ENCODE measurements around the gene SHC4.
A peak's percentile ranks its signal among the peaks of the same experiment; 100 is the strongest.

The SHC4 gene

GRCh38 chr15:48941904-48942303 is 21.8 kb downstream of the SHC4 start:
- Histone ChIP-seq H3K18ac (ENCODE audit: low read length) (no peak overlapping the region), H2AFZ (ENCODE audit: low read length) (no peak overlapping the region)
- WGBS, 2 donors (ENCODE audit: extremely low coverage in 2 of 2, insufficient read length in 2 of 2, insufficient replicate concordance in 1 of 2) = no CpG with 5 or more reads among the region's 5 CpGs

GRCh38 chr15:48940508-48940907 is 23.2 kb downstream of the SHC4 start:
- Histone ChIP-seq H3K9me3 (replicated peaks in 1 of 2; ENCODE audit: control insufficient read depth in 2 of 2, insufficient read depth in 1 of 2, low read depth in 1 of 2, low read length in 2 of 2) (no peaks in the 10 kb centered on the region), H3K9ac (ENCODE audit: low read depth, low read length, poor library complexity) (no peak overlapping the region), H3K18ac (ENCODE audit: low read length) (no peak overlapping the region), H3K4me2 (ENCODE audit: insufficient read depth, low read length, poor library complexity, severe bottlenecking) (no peak overlapping the region), H3K4me1 (ENCODE audit: control insufficient read depth in 2 of 2, insufficient read depth in 1 of 2, low read depth in 1 of 2, low read length in 2 of 2) (no peaks in the 10 kb centered on the region), H2BK120ac (ENCODE audit: low read depth, low read length) (no peak overlapping the region), H3K79me1 (ENCODE audit: low read depth, low read length) (no peaks in the 10 kb centered on the region), H3K4ac (ENCODE audit: low read length) (no peak overlapping the region), H3K14ac (ENCODE audit: low read length) (no peak overlapping the region), H4K8ac (ENCODE audit: low read depth, low read length) (no peak overlapping the region), H2AFZ (ENCODE audit: low read length) (no peak overlapping the region), H3K27ac (replicated peaks; ENCODE audit: low read length) (no peak overlapping the region), H2BK15ac (ENCODE audit: low read length) (no peak overlapping the region), H4K91ac (ENCODE audit: low read depth, low read length, poor library complexity) (no peak overlapping the region), H2AK5ac (ENCODE audit: low read depth, low read length) (no peak overlapping the region), H2BK5ac (ENCODE audit: low read length) (no peak overlapping the region), H2BK12ac (ENCODE audit: low read length) (no peak overlapping the region), H3K27me3 (ENCODE audit: control insufficient read depth in 3 of 3, insufficient read depth in 3 of 3, low read depth in 1 of 3, low read length in 3 of 3) (no peaks in the 10 kb centered on the region), H3K23ac (ENCODE audit: low read depth, low read length, poor library complexity) (no peak overlapping the region), H3K36me3 (replicated peaks in 1 of 2; ENCODE audit: control insufficient read depth in 2 of 2, insufficient read depth in 2 of 2, low read length in 2 of 2) (no peaks in the 10 kb centered on the region), H3K4me3 (ENCODE audit: low read length in 2 of 2) (no peak overlapping the region)
- no CpG with 5 or more reads among the region's 6 CpGs for WGBS, 2 donors (ENCODE audit: extremely low coverage in 2 of 2, insufficient read length in 2 of 2, insufficient replicate concordance in 1 of 2)
- DNase-seq (ENCODE audit: low spot score) = no peak

More at GRCh38 chr15:48941904-48942303, 21.8 kb downstream of the SHC4 start:
- H3K4me2 ChIP-seq (ENCODE audit: insufficient read depth, low read length, poor library complexity, severe bottlenecking) = no peak overlapping the region
- H4K8ac ChIP-seq (ENCODE audit: low read depth, low read length) = no peak overlapping the region
- H3K4ac ChIP-seq (ENCODE audit: low read length) = no peak overlapping the region
- no peak overlapping the region for H4K91ac ChIP-seq (ENCODE audit: low read depth, low read length, poor library complexity)
- H3K79me1 ChIP-seq (ENCODE audit: low read depth, low read length) = no peaks in the 10 kb centered on the region
- no peak overlapping the region for H3K27ac ChIP-seq (replicated peaks; ENCODE audit: low read length)
- H3K23ac ChIP-seq (ENCODE audit: low read depth, low read length, poor library complexity) = no peak overlapping the region
- no peak for DNase-seq (ENCODE audit: low spot score)
- H2BK120ac ChIP-seq (ENCODE audit: low read depth, low read length) = no peak overlapping the region
- no peaks in the 10 kb centered on the region for H3K36me3 ChIP-seq (replicated peaks in 1 of 2; ENCODE audit: control insufficient read depth in 2 of 2, insufficient read depth in 2 of 2, low read length in 2 of 2)
- H3K9me3 ChIP-seq (replicated peaks in 1 of 2; ENCODE audit: control insufficient read depth in 2 of 2, insufficient read depth in 1 of 2, low read depth in 1 of 2, low read length in 2 of 2) = no peaks in the 10 kb centered on the region
- H3K4me1 ChIP-seq (ENCODE audit: control insufficient read depth in 2 of 2, insufficient read depth in 1 of 2, low read depth in 1 of 2, low read length in 2 of 2) = no peaks in the 10 kb centered on the region
- H3K27me3 ChIP-seq (ENCODE audit: control insufficient read depth in 3 of 3, insufficient read depth in 3 of 3, low read depth in 1 of 3, low read length in 3 of 3) = no peaks in the 10 kb centered on the region
- H3K14ac ChIP-seq (ENCODE audit: low read length) = no peak overlapping the region
- no peak overlapping the region for H2BK12ac ChIP-seq (ENCODE audit: low read length)
- no peak overlapping the region for H3K4me3 ChIP-seq (ENCODE audit: low read length in 2 of 2)
- H2BK5ac ChIP-seq (ENCODE audit: low read length) = no peak overlapping the region
- H2AK5ac ChIP-seq (ENCODE audit: low read depth, low read length) = no peak overlapping the region
- no peak overlapping the region for H3K9ac ChIP-seq (ENCODE audit: low read depth, low read length, poor library complexity)
- no peak overlapping the region for H2BK15ac ChIP-seq (ENCODE audit: low read length)

- H2BK12ac ChIP-seq (ENCODE audit: low read length) = no peak overlapping the region
- no peak overlapping the region for H3K18ac ChIP-seq (ENCODE audit: low read length)
- no peak overlapping the region for H4K91ac ChIP-seq (ENCODE audit: low read depth, low read length, poor library complexity)
- no peak overlapping the region for H2BK5ac ChIP-seq (ENCODE audit: low read length)
- no peak overlapping the region for H2AK5ac ChIP-seq (ENCODE audit: low read depth, low read length)
- H3K14ac ChIP-seq (ENCODE audit: low read length) = no peak overlapping the region
- no peaks in the 10 kb centered on the region for H3K79me1 ChIP-seq (ENCODE audit: low read depth, low read length)
- H3K36me3 ChIP-seq (replicated peaks in 1 of 2; ENCODE audit: control insufficient read depth in 2 of 2, insufficient read depth in 2 of 2, low read length in 2 of 2) = no peaks in the 10 kb centered on the region
- WGBS, 2 donors (ENCODE audit: extremely low coverage in 2 of 2, insufficient read length in 2 of 2, insufficient replicate concordance in 1 of 2) = no CpG with 5 or more reads among the region's 4 CpGs
- H2AFZ ChIP-seq (ENCODE audit: low read length) = no peak overlapping the region
- peak overlapping the region; percentile 24 for H3K9ac ChIP-seq (ENCODE audit: low read depth, low read length, poor library complexity)
- H3K27me3 ChIP-seq (ENCODE audit: control insufficient read depth in 3 of 3, insufficient read depth in 3 of 3, low read depth in 1 of 3, low read length in 3 of 3) = no peaks in the 10 kb centered on the region
- no peak overlapping the region for H3K4me3 ChIP-seq (ENCODE audit: low read length in 2 of 2)
- DNase-seq (ENCODE audit: low spot score) = no peak
- no peak overlapping the region for H2BK120ac ChIP-seq (ENCODE audit: low read depth, low read length)
- no peaks in the 10 kb centered on the region for H3K4me1 ChIP-seq (ENCODE audit: control insufficient read depth in 2 of 2, insufficient read depth in 1 of 2, low read depth in 1 of 2, low read length in 2 of 2)
- H3K4ac ChIP-seq (ENCODE audit: low read length) = no peak overlapping the region
- H3K27ac ChIP-seq (replicated peaks; ENCODE audit: low read length) = no peak overlapping the region
- no peak overlapping the region for H2BK15ac ChIP-seq (ENCODE audit: low read length)
- no peak overlapping the region for H3K4me2 ChIP-seq (ENCODE audit: insufficient read depth, low read length, poor library complexity, severe bottlenecking)
- no peak overlapping the region for H3K23ac ChIP-seq (ENCODE audit: low read depth, low read length, poor library complexity)
- no peaks in the 10 kb centered on the region for H3K9me3 ChIP-seq (replicated peaks in 1 of 2; ENCODE audit: control insufficient read depth in 2 of 2, insufficient read depth in 1 of 2, low read depth in 1 of 2, low read length in 2 of 2)
- H4K8ac ChIP-seq (ENCODE audit: low read depth, low read length) = no peak overlapping the region
Measured at GRCh38 chr15:48939648-48940047, 24.1 kb downstream of the SHC4 start.

DNA sequence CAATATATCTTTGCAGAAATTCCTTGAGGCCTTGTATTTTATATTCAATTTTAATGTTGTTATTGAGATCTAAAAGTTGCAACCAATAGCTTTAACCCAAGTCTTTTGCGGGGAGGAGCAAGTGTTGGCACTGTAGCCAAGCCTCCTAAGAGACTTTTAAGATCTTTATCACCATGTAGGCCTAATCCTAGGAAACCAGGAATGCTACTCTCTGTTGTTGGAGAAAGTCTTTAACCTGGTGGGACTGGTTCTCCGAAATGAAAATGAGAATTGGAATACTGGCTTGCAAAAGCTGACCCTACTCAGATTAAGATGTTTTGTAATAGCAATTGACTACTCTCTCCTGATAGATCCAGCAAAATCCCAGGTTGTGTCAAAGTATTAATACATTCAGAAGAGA is 25.8 kb downstream of the SHC4 start:
- Histone ChIP-seq H3K4me1 (ENCODE audit: control insufficient read depth in 2 of 2, insufficient read depth in 1 of 2, low read depth in 1 of 2, low read length in 2 of 2) (no peaks in the 10 kb centered on the region), H3K4me2 (ENCODE audit: insufficient read depth, low read length, poor library complexity, severe bottlenecking) (no peak overlapping the region), H2BK15ac (ENCODE audit: low read length) (no peak overlapping the region), H3K9ac (ENCODE audit: low read depth, low read length, poor library complexity) (no peak overlapping the region), H2BK5ac (ENCODE audit: low read length) (no peak overlapping the region), H3K27ac (replicated peaks; ENCODE audit: low read length) (no peak overlapping the region), H3K36me3 (replicated peaks in 1 of 2; ENCODE audit: control insufficient read depth in 2 of 2, insufficient read depth in 2 of 2, low read length in 2 of 2) (no peaks in the 10 kb centered on the region), H2BK12ac (ENCODE audit: low read length) (no peak overlapping the region), H4K8ac (ENCODE audit: low read depth, low read length) (no peak overlapping the region), H2BK120ac (ENCODE audit: low read depth, low read length) (no peak overlapping the region), H3K27me3 (ENCODE audit: control insufficient read depth in 3 of 3, insufficient read depth in 3 of 3, low read depth in 1 of 3, low read length in 3 of 3) (no peaks in the 10 kb centered on the region), H3K79me1 (ENCODE audit: low read depth, low read length) (no peaks in the 10 kb centered on the region), H3K14ac (ENCODE audit: low read length) (no peak overlapping the region), H2AK5ac (ENCODE audit: low read depth, low read length) (no peak overlapping the region), H3K4ac (ENCODE audit: low read length) (no peak overlapping the region), H2AFZ (ENCODE audit: low read length) (no peak overlapping the region), H3K18ac (ENCODE audit: low read length) (no peak overlapping the region), H3K23ac (ENCODE audit: low read depth, low read length, poor library complexity) (no peak overlapping the region), H4K91ac (ENCODE audit: low read depth, low read length, poor library complexity) (no peak overlapping the region), H3K4me3 (ENCODE audit: low read length in 2 of 2) (no peak overlapping the region), H3K9me3 (replicated peaks in 1 of 2; ENCODE audit: control insufficient read depth in 2 of 2, insufficient read depth in 1 of 2, low read depth in 1 of 2, low read length in 2 of 2) (no peaks in the 10 kb centered on the region)
- DNase-seq (ENCODE audit: low spot score) = no peak
- no CpG with 5 or more reads among the region's 2 CpGs for WGBS, 2 donors (ENCODE audit: extremely low coverage in 2 of 2, insufficient read length in 2 of 2, insufficient replicate concordance in 1 of 2)
